Measurements from ENCODE around the gene FYN.
"Not testable (repeated sequence)": the region's sequence is repeated elsewhere in the genome, so short reads cannot be mapped to it uniquely, and the experiment has no call there.

- TF ChIP-seq, protein P1, sequence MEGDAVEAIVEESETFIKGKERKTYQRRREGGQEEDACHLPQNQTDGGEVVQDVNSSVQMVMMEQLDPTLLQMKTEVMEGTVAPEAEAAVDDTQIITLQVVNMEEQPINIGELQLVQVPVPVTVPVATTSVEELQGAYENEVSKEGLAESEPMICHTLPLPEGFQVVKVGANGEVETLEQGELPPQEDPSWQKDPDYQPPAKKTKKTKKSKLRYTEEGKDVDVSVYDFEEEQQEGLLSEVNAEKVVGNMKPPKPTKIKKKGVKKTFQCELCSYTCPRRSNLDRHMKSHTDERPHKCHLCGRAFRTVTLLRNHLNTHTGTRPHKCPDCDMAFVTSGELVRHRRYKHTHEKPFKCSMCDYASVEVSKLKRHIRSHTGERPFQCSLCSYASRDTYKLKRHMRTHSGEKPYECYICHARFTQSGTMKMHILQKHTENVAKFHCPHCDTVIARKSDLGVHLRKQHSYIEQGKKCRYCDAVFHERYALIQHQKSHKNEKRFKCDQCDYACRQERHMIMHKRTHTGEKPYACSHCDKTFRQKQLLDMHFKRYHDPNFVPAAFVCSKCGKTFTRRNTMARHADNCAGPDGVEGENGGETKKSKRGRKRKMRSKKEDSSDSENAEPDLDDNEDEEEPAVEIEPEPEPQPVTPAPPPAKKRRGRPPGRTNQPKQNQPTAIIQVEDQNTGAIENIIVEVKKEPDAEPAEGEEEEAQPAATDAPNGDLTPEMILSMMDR (IDR thresholded peaks at IDR 0.05) = not testable (repeated sequence)
- not testable (repeated sequence) for TF ChIP-seq POLR2A (IDR thresholded peaks at IDR 0.05)
These were observed 35.1 kb upstream of the FYN start for GRCh38 chr6:111908365-111908764.
